22Rv1 (cell line): ENCODE measurements around the gene NKX2-2.

ENCODE experiments used
- ZFX ChIP-seq: fragments of 450-650 bp; IDR thresholded peaks from 2 replicates; pipeline ENCODE4 v1.6.1; 2017; ENCODE audit warnings: antibody characterized with exemption, borderline replicate concordance
- TF ChIP-seq, protein P1 (sequence below): fragments of 450-650 bp; IDR thresholded peaks from 2 replicates; pipeline ENCODE4 v1.5.1; 2017; ENCODE audit warnings: mild to moderate bottlenecking

- TF ChIP-seq, protein P1, sequence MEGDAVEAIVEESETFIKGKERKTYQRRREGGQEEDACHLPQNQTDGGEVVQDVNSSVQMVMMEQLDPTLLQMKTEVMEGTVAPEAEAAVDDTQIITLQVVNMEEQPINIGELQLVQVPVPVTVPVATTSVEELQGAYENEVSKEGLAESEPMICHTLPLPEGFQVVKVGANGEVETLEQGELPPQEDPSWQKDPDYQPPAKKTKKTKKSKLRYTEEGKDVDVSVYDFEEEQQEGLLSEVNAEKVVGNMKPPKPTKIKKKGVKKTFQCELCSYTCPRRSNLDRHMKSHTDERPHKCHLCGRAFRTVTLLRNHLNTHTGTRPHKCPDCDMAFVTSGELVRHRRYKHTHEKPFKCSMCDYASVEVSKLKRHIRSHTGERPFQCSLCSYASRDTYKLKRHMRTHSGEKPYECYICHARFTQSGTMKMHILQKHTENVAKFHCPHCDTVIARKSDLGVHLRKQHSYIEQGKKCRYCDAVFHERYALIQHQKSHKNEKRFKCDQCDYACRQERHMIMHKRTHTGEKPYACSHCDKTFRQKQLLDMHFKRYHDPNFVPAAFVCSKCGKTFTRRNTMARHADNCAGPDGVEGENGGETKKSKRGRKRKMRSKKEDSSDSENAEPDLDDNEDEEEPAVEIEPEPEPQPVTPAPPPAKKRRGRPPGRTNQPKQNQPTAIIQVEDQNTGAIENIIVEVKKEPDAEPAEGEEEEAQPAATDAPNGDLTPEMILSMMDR: no peak
- TF ChIP-seq ZFX: no peak
Observed at GRCh38 chr20:21512634-21513180, 1.2 kb downstream of the NKX2-2 start.
